GM13977 (cell line): ENCODE data around the gene SEMA4B.

Experiments used
- DNase-seq: peaks from one replicate; pipeline ENCODE4 v3.0.0; 2012; ENCODE audit warnings: low spot score
- CTCF ChIP-seq: IDR thresholded peaks from 2 replicates; pipeline ENCODE4 v1.5.1; 2012; ENCODE audit warnings: mild to moderate bottlenecking, control low read depth; ENCODE audit not compliant: insufficient read depth; ENCODE audit errors: extremely low read depth, missing control alignments
- in situ Hi-C: fragments of 300-500 bp; cut with MboI; formaldehyde crosslinking; loops from one replicate; pipeline ENCODE4 v1.12.0; 2022; ENCODE audit warnings: low sequenced_read_pairs, low pct_unique_long_range_greater_than_20kb, mixed read lengths, inconsistent platforms; ENCODE audit not compliant: unreplicated experiment

Gene SEMA4B

DNA sequence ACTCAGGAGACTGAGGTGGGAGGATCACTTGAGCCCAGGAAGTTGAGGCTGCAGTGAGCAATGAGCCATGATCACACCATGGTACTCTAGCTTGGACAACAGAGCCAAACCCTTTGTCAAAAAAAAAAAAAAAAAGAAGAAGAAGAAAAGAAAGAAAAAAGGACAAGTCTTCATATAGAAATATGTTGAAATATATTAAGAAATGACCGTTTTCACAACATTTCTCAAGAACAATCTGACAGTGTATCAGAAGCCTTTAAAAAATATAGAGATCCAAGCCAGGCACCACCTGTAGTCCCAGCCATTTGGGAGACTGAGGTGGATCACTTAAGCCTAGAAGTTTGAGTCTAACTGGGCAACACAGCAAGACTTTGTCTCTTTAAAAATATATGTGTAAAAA lies 29.5 kb upstream of the SEMA4B start:
- DNase-seq: no peak

DNA sequence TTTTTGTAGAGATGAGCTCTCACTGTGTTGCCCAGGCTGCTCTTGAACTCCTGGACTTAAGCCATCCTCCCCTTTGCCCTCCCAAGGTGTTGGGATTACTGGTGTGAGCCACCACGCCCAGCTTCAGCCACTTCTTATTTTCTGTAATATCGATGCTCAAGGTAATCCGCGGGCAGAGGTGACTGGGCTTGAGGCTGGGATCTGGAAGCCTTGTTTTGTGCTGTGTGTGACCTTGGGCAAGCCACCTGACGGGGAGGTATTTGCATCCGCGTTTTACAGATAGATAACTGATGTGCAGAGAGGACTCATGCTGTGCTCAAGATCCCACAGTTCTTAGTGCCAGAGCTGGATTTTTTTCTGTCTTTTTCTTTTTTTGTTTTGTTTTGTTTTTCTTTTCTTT lies 27.8 kb upstream of the SEMA4B start:
- TF ChIP-seq CTCF: no peak
- in situ Hi-C loops: no loop called here
- no peak for DNase-seq

More for the DNA sequence above, 29.5 kb upstream of the SEMA4B start:
- in situ Hi-C loops: no loop called here
- TF ChIP-seq CTCF: no peak

DNA sequence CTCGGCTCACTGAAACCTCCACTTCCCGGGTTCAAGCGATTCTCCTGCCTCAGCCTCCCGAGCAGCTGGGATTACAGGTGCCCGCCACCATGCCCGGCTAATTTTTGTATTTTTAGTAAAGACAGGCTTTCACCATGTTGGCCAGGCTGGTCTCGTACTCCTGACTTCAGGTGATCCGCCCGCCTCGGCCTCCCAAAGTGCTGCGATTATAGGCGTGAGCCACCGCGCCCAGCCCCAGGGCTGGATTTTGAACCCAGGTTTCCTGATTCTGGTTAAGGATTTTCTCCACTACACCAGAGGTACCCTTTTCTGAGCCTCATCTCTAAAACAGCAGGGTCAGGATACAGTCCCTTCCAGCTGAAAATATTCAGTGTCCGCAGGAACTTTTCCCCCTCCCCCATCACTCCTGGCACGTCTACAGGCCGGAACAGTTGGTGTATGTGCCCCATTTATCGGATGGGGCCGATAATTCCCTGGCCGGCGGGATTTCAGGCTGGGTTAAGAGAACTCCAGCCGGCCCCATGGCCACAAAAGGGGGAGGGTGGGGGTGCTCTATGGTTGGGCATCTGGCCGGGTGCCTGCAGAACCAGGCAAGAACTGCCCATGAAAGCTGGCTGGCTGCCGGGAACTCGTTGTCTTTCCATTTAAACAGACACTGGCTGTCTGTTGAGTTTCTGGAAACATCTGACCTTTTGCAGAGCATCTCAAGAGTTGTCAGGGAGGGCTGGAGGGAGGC lies 26.8 kb upstream of the SEMA4B start:
- no peak for DNase-seq

DNA sequence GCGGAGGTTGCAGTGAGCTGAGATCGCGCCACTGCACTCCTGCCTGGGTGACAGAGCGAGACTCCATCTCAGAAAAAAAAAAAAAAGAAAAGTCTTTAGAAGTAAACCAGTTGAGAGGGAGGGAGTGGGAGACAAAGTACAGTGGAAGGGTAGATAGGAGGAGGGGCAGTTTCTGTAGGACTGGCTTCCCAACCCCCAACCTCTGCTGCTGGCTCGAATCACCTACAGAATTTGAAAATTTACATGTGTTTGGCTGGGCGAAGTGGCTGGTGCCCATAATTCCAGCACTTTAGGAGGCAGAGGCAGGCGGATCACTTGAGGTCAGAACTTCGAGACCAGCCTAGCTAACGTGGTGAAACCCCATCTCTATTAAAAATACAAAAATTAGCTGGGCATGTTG lies 24.1 kb upstream of the SEMA4B start:
- in situ Hi-C loops: no loop called here
- TF ChIP-seq CTCF: no peak
- no peak for DNase-seq

More for the DNA sequence above, 26.8 kb upstream of the SEMA4B start:
- in situ Hi-C loops: no loop called here
- TF ChIP-seq CTCF: no peak

GRCh38 chr15:90178468-90179435 lies 22.4 kb upstream of the SEMA4B start:
- in situ Hi-C loops: no loop called here
- no peak for TF ChIP-seq CTCF
- no peak for DNase-seq

DNA sequence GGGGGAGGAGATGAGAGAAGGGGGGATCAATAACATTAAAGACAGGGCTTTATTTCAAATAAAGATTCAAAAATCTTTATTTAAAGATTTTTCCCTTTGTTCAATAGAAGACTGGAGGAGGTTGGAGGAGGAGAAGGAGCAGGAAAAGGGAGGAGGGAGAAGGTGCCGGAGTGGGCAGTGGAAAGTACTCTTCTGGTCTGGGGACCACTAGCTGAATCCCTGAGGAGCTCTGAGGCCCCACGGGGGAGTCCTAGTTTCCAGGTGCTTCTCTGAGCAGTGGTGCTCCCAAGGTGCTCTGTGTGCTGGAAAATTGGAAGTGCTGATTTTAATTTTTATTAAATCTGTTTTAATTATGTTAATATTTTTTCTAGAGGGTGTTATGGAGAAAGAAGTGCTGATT lies 19.4 kb upstream of the SEMA4B start:
- DNase-seq: no peak
- TF ChIP-seq CTCF: no peak
- in situ Hi-C loops: no loop called here
